HEK293T (cell line): ENCODE results near the gene RAET1L.
"Not testable (repeated sequence)": the region's sequence is repeated elsewhere in the genome, so short reads cannot be mapped to it uniquely, and the experiment has no call there.

Experiments used
- CTCF ChIA-PET: fragments of 350-600 bp; formaldehyde crosslinking; extraction: SDS; loops from one replicate; lab custom pipeline; 2021; ENCODE audit warnings: antibody characterized with exemption, inconsistent platforms; lab: Yijun Ruan, JAX
- POLR2A ChIA-PET: fragments of 350-600 bp; formaldehyde crosslinking; extraction: SDS; loops from one replicate; lab custom pipeline; 2020; ENCODE audit warnings: antibody characterized with exemption, inconsistent platforms; lab: Yijun Ruan, JAX
- DNase-seq: peaks from one replicate; pipeline ENCODE4 v3.0.0; 2012; ENCODE audit warnings: mixed read lengths; ENCODE audit errors: extremely low spot score
- ARNT ChIP-seq: fragments of 450-650 bp; IDR thresholded peaks from 2 replicates; pipeline ENCODE4 v1.6.1; 2017; ENCODE audit warnings: mild to moderate bottlenecking
- BHLHE40 ChIP-seq: fragments of 450-650 bp; IDR thresholded peaks from 2 replicates; pipeline ENCODE4 v1.6.1; 2016; ENCODE audit warnings: mild to moderate bottlenecking, moderate library complexity, borderline replicate concordance
- CTBP1 ChIP-seq: fragments of 450-650 bp; IDR thresholded peaks from 2 replicates; pipeline ENCODE4 v1.6.1; 2016; ENCODE audit warnings: borderline replicate concordance
- ELF4 ChIP-seq: fragments of 450-650 bp; IDR thresholded peaks from 2 replicates; pipeline ENCODE4 v1.6.1; 2017; ENCODE audit warnings: antibody characterized with exemption
- FOXA1 ChIP-seq: fragments of 450-650 bp; IDR thresholded peaks from 2 replicates; pipeline ENCODE4 v1.6.1; 2016; ENCODE audit warnings: mild to moderate bottlenecking
- FOXK2 ChIP-seq: fragments of 450-650 bp; IDR thresholded peaks from 2 replicates; pipeline ENCODE4 v1.6.1; 2016; ENCODE audit warnings: mild to moderate bottlenecking
- FOXM1 ChIP-seq: fragments of 450-650 bp; IDR thresholded peaks from 2 replicates; pipeline ENCODE4 v1.6.1; 2017; ENCODE audit warnings: mild to moderate bottlenecking, borderline replicate concordance
- HDGF ChIP-seq: fragments of 450-650 bp; IDR thresholded peaks from 2 replicates; pipeline ENCODE4 v1.6.1; 2017; ENCODE audit warnings: antibody characterized with exemption, borderline replicate concordance
- L3MBTL2 ChIP-seq: fragments of 450-650 bp; conservative IDR thresholded peaks from 2 replicates; pipeline ENCODE4 v1.6.1; 2016; ENCODE audit warnings: mild to moderate bottlenecking
- NFRKB ChIP-seq: fragments of 450-650 bp; IDR thresholded peaks from 2 replicates; pipeline ENCODE4 v1.6.1; 2016; ENCODE audit warnings: mild to moderate bottlenecking, moderate library complexity
- SP1 ChIP-seq: fragments of 450-650 bp; IDR thresholded peaks from 2 replicates; pipeline ENCODE4 v1.6.1; 2017
- SUZ12 ChIP-seq: fragments of 450-650 bp; IDR thresholded peaks from 2 replicates; pipeline ENCODE4 v1.6.1; 2016; ENCODE audit warnings: mild to moderate bottlenecking
- TARDBP ChIP-seq: fragments of 450-650 bp; IDR thresholded peaks from 2 replicates; pipeline ENCODE4 v1.6.1; 2016
- ZNF384 ChIP-seq: fragments of 450-650 bp; IDR thresholded peaks from 2 replicates; pipeline ENCODE4 v1.6.1; 2016
- TF ChIP-seq, protein P1 (sequence below): fragments of 450-650 bp; IDR thresholded peaks from 2 replicates; pipeline ENCODE4 v1.6.1; 2016

Gene RAET1L

DNA sequence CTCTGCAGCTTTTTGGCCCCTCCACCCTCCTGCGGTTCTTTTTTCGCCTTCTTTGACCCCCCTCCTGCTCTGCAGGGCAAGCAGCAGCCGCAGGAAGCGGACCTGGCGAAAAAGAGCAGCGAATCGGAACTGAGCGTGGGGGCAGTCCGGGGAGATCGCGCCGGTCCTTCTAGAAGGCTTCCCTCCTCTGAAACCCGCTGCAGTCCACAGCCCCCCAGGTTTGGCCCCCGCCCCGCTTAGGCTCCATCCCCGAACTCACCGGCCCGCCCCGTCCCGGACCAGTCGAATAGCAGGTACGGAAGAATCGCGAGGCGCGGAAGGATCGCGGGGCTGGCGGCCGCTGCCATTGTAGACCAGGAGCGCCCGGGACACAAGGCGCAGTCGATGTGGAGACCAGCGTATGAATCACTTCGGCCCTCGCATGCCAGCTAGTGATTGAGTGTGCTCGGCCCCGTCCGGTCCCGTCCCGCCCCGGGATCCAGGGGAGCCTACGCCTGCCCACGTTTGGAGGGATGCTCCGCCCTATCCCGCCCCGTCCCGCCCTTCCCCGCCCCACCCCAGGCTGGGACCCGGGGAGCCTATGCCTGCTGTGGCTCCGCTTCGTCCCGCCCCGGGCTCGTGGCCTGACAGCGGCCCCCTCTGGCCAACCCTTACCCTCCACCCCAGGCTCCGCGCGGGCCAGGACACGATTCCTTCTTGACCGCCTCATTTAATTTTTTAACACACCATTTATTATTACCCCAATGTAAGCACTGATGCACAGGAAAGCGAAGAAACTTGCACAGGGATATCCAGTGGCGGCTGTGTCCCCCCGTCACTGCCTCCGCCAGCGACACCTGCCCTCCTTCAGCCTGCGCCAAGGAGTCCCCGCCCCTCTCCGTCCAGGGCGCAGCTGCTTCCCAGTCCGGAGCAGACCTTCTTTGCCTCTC is 43.7 kb upstream of the RAET1L start, which contains the start of gene ULBP3:
Gene ULBP3 (minus strand): TSS at position 402 of the 929 bp plus-strand sequence. CDS start 55 bp downstream, at position 347.
- no peak for TF ChIP-seq SUZ12
- 0 out of 2 replicates have a peak, but pooled peaks have one; percentile 48 for TF ChIP-seq FOXM1
- TF ChIP-seq L3MBTL2, result peak; percentile 85
- TF ChIP-seq, protein P1, sequence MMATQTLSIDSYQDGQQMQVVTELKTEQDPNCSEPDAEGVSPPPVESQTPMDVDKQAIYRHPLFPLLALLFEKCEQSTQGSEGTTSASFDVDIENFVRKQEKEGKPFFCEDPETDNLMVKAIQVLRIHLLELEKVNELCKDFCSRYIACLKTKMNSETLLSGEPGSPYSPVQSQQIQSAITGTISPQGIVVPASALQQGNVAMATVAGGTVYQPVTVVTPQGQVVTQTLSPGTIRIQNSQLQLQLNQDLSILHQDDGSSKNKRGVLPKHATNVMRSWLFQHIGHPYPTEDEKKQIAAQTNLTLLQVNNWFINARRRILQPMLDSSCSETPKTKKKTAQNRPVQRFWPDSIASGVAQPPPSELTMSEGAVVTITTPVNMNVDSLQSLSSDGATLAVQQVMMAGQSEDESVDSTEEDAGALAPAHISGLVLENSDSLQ, result peak; percentile 92
- ChIA-PET POLR2A (interaction anchor here (0.7 to 1.5 kb wide), 2 partner anchors 14 to 70 kb away, joined by 3 to 9 read pairs; no protein-coding TSS in a partner anchor), CTCF (interaction anchor here (0.5 to 1.1 kb wide), 4 partner anchors 13 to 602 kb away, joined by 3 to 5 read pairs (median 4); no protein-coding TSS in a partner anchor)
- DNase-seq, result peak; percentile 95

- POLR2A ChIA-PET, result interaction anchor here (1.5 kb wide), 1 partner anchor 14 kb away, joined by 9 read pairs; no protein-coding TSS in a partner anchor
- DNase-seq, result no peak
- no peak for TF ChIP-seq ZNF384
- TF ChIP-seq HDGF, result no peak
- TF ChIP-seq ARNT, result no peak
- CTCF ChIA-PET, result no interaction called here
These were observed 42.8 kb upstream of the RAET1L start for GRCh38 chr6:150068151-150068550.

DNA sequence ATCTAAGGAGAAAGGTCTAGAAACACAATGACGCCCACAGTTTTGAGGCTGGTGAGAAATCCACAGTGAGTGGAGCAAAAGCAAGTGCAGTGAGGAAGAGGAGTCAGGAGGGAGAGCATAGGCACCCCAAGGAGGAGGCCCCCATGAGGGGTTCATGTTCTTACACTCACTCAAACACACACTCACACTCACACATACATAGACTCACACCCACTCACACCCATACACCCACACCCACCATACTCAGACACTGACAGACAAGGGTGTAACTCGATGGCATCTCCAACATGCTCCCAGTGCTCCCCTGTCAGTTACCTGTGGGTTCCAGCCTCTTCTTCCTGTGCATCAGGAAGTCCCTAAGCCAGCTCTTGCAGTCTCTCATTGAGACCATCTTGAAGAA is 39.8 kb upstream of the RAET1L start:
- POLR2A ChIA-PET, result no interaction called here
- TF ChIP-seq SUZ12 (no peak), TARDBP (no peak), FOXK2 (no peak), BHLHE40 (no peak), SP1 (no peak)
- TF ChIP-seq, protein P1, result no peak
- no peak for DNase-seq
- CTCF ChIA-PET, result no interaction called here

DNA sequence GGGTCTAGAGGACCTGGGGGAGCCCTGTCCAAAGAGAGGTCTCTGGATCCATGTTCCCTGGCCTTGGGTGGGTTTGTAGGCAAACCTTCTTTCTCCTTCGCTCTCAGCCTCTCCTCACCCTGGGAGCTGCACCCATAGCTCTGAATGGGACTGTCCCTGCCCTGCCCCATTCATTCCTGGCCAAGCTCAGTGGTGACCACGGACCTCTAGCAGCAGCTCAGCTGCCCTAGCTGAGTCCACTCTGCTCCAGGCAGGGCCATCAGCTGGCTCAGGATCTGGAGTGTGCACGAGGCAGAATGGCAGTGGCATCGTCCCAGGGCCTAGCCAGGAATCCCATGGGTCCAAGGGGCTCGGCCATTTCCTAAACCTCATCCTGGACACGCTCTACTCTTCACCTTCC is 38.3 kb upstream of the RAET1L start:
- TF ChIP-seq, protein P1, result no peak
- TF ChIP-seq ELF4, result no peak
- no peak for TF ChIP-seq ARNT
- TF ChIP-seq BHLHE40, result no peak
- TF ChIP-seq FOXK2, result no peak
- no peak for TF ChIP-seq FOXM1
- no peak for TF ChIP-seq SP1
- CTCF ChIA-PET, result interaction anchor here (0.6 kb wide), 1 partner anchor 273 kb away, joined by 3 read pairs; no protein-coding TSS in a partner anchor
- DNase-seq, result no peak
- POLR2A ChIA-PET, result no interaction called here

- CTCF ChIA-PET, POLR2A ChIA-PET, DNase-seq: not testable (repeated sequence)
These were observed 34.6 kb upstream of the RAET1L start for GRCh38 chr6:150059973-150060372.

DNA sequence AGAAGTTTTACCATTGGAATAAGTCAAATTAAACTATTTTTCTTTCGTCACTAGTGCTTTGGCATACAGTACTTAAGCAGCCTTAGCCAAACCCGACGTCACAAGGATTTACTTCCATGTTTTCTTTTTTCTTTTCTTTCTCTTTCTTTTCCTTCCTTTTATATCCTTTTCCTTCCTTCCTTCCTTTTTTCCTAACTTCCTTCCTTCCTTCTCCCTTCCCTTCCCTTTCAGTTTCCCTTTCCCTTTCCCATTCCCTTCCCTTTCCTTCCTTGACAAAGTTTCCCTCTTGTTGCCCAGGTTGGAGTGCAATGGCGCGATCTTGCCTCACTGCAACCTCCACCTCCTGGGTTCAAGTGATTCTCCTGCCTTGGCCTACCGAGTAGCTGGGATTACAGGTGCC is 33.7 kb upstream of the RAET1L start:
- DNase-seq, result no peak
- TF ChIP-seq L3MBTL2, result no peak
- TF ChIP-seq FOXA1, result no peak
- TF ChIP-seq SP1, result no peak
- no peak for TF ChIP-seq ARNT
- TF ChIP-seq TARDBP, result no peak
- no peak for TF ChIP-seq BHLHE40
- no peak for TF ChIP-seq ZNF384
- no peak for TF ChIP-seq CTBP1
- no peak for TF ChIP-seq NFRKB
- TF ChIP-seq ELF4, result no peak
- TF ChIP-seq HDGF, result no peak
- no peak for TF ChIP-seq SUZ12
- TF ChIP-seq, protein P1, result no peak
- TF ChIP-seq FOXM1, result no peak
- ChIA-PET POLR2A (no interaction called here), CTCF (no interaction called here)
